MM.1S (cell line): ENCODE data around the gene OLIG1.

ENCODE experiments used
- DNase-seq: peaks from one replicate; pipeline ENCODE4 v3.0.0-alpha.2; 2015
- H2AFZ ChIP-seq: fragments of 300-600 bp; sonication (generic); 2 replicates; pipeline ENCODE4 v1.6.0; 2016; ENCODE audit warnings: antibody characterized with exemption, low read length
- H3F3A ChIP-seq: fragments of 300-600 bp; sonication (generic); 2 replicates; pipeline ENCODE4 v1.6.1; 2016; ENCODE audit warnings: mild to moderate bottlenecking, antibody characterized with exemption, low read length, moderate library complexity, mixed read lengths; ENCODE audit not compliant: insufficient read depth
- H3K27ac ChIP-seq: fragments of 300-600 bp; sonication (generic); 2 replicates; pipeline ENCODE4 v1.5.1; 2016; ENCODE audit warnings: mild to moderate bottlenecking, low read length
- H3K27me3 ChIP-seq: fragments of 300-600 bp; sonication (generic); replicated peaks from 2 replicates; pipeline ENCODE4 v1.6.0; 2016; ENCODE audit warnings: low read length; ENCODE audit not compliant: insufficient read depth
- H3K36me3 ChIP-seq: fragments of 300-600 bp; sonication (generic); replicated peaks from 2 replicates; pipeline ENCODE4 v1.6.1; 2016; ENCODE audit warnings: mild to moderate bottlenecking, low read length, mixed read lengths; ENCODE audit not compliant: insufficient read depth
- H3K4me1 ChIP-seq: fragments of 300-600 bp; sonication (generic); 2 replicates; pipeline ENCODE4 v1.6.1; 2016; ENCODE audit warnings: low read length, mixed read lengths
- H3K4me2 ChIP-seq: fragments of 300-600 bp; sonication (generic); 2 replicates; pipeline ENCODE4 v1.6.0; 2016; ENCODE audit warnings: low read depth, low read length
- H3K4me3 ChIP-seq: fragments of 300-600 bp; sonication (generic); 2 replicates; pipeline ENCODE4 v1.5.1; 2016; ENCODE audit warnings: low read length, mixed read lengths
- H3K79me2 ChIP-seq: fragments of 300-600 bp; sonication (generic); 2 replicates; pipeline ENCODE4 v1.6.1; 2016; ENCODE audit warnings: mixed run types, low read length, mixed read lengths
- H3K9ac ChIP-seq: fragments of 300-600 bp; sonication (generic); 2 replicates; pipeline ENCODE4 v1.6.1; 2016; ENCODE audit warnings: low read length, mixed read lengths
- H3K9me2 ChIP-seq: fragments of 300-600 bp; sonication (generic); replicated peaks from 2 replicates; pipeline ENCODE4 v1.6.1; 2016; ENCODE audit warnings: mild to moderate bottlenecking, low read length, mixed read lengths; ENCODE audit not compliant: insufficient read depth
- H3K9me3 ChIP-seq: fragments of 300-600 bp; sonication (generic); replicated peaks from 2 replicates; pipeline ENCODE4 v1.6.1; 2016; ENCODE audit warnings: mild to moderate bottlenecking, low read length, mixed read lengths; ENCODE audit not compliant: insufficient read depth
- H4K20me1 ChIP-seq: fragments of 300-600 bp; sonication (generic); 2 replicates; pipeline ENCODE4 v1.6.1; 2016; ENCODE audit warnings: mild to moderate bottlenecking, low read length, moderate library complexity, mixed read lengths; ENCODE audit not compliant: insufficient read depth
- CTCF ChIP-seq: fragments of 300-600 bp; sonication (generic); IDR thresholded peaks from 2 replicates; pipeline ENCODE4 v1.5.1; 2016; ENCODE audit warnings: antibody characterized with exemption, low read length, mixed read lengths
- EZH2 ChIP-seq: fragments of 300-600 bp; sonication (generic); optimal IDR thresholded peaks from 2 replicates; pipeline ENCODE3; 2017; ENCODE audit warnings: low read depth, mild to moderate bottlenecking, antibody characterized with exemption, low read length, mixed read lengths
- EZH2phosphoT487 ChIP-seq: fragments of 300-600 bp; sonication (generic); IDR thresholded peaks from 2 replicates; pipeline ENCODE4 v1.6.1; 2018; ENCODE audit warnings: antibody characterized with exemption, low read length

The OLIG1 gene

DNA sequence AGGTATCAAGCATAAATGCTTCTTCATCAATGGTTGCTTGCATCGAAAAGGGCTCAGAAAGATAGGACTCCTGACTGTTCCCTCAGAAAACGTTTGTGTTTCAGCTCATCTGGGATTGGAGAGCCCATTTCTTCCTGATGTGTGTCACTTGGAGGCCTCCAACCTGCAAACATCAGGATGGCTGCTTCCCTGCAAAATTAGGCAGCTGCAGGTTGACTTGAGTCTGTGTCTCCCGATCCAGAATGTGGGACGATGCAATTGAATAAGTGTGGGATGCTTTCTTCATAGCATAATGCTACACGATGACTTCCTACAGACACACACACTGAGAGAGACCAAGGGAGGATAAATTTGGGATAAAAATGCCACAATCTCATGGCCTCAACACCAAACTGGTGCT lies 42.2 kb downstream of the OLIG1 start:
- Histone ChIP-seq H3K27ac (no peak overlapping the region), H3K9me2 (no peaks in the 10 kb centered on the region), H3K9ac (no peak overlapping the region), H3K79me2 (no peaks in the 10 kb centered on the region), H3K36me3 (no peaks in the 10 kb centered on the region), H3K9me3 (no peaks in the 10 kb centered on the region), H3K4me2 (no peak overlapping the region), H4K20me1 (no peaks in the 10 kb centered on the region), H3K27me3 (peaks cover 29% of the 10 kb centered on the region), H3K4me3 (no peak overlapping the region), H3F3A (no peaks in the 10 kb centered on the region), H3K4me1 (peaks cover 9% of the 10 kb centered on the region), H2AFZ (no peak overlapping the region)
- TF ChIP-seq EZH2phosphoT487 = no peak
- no peak for TF ChIP-seq CTCF
- no peak for TF ChIP-seq EZH2
- no peak for DNase-seq

DNA sequence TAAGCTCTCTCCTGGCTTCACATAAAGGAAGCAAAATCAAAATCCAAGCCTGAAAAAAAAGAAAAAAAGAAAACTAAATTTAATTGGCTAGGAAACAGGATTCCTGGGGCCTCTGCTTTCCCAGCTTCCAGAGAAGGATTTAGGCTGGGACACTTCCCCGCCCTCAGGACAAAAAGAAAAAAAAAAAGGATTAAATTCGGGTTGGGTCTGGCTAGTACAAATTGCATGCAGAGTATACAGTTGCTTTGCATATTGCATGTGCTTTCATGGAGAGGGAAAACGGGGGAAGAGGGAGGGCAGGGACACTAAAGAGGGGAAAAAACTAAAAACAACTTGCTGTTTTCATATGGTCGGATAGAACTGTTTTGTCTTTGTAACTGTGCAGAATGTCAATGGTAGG lies 42.7 kb downstream of the OLIG1 start:
- Histone ChIP-seq H3K4me1 (peaks cover 9% of the 10 kb centered on the region), H3K27ac (no peak overlapping the region), H3K9me2 (no peaks in the 10 kb centered on the region), H3F3A (no peaks in the 10 kb centered on the region), H3K36me3 (no peaks in the 10 kb centered on the region), H3K4me3 (no peak overlapping the region), H3K9ac (no peak overlapping the region), H3K27me3 (peaks cover 29% of the 10 kb centered on the region), H3K4me2 (no peak overlapping the region), H3K9me3 (no peaks in the 10 kb centered on the region), H3K79me2 (no peaks in the 10 kb centered on the region), H4K20me1 (no peaks in the 10 kb centered on the region), H2AFZ (no peak overlapping the region)
- TF ChIP-seq EZH2phosphoT487 = no peak
- no peak for TF ChIP-seq EZH2
- TF ChIP-seq CTCF = no peak
- DNase-seq = no peak

DNA sequence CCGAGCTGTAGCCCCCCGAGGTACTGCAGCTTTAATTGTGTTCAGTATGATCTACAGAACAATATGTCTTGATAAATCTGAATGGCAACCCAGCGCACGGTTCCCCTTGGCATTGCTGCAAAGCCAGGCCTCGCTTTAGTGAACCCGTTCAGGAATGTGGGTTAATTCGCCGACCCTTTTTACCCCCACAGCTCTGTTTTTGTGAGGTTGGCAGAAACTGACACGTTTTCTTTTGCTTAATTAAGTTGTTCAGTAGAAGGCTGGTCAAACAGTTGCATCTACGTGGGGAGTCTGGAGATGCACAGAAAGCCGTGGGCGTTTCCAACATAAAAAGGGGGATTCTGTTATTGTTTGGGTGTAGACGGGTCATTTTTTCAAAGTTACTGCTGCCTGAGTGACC lies 43.2 kb downstream of the OLIG1 start:
- Histone ChIP-seq H3K4me3 (no peak overlapping the region), H3K9ac (no peak overlapping the region), H4K20me1 (no peaks in the 10 kb centered on the region), H3K4me2 (no peak overlapping the region), H3K27me3 (peaks cover 29% of the 10 kb centered on the region), H3K36me3 (no peaks in the 10 kb centered on the region), H2AFZ (no peak overlapping the region), H3K4me1 (peaks cover 9% of the 10 kb centered on the region), H3K27ac (no peak overlapping the region), H3K9me2 (no peaks in the 10 kb centered on the region), H3F3A (no peaks in the 10 kb centered on the region), H3K79me2 (no peaks in the 10 kb centered on the region), H3K9me3 (no peaks in the 10 kb centered on the region)
- TF ChIP-seq CTCF (no peak), EZH2 (no peak), EZH2phosphoT487 (no peak)
- DNase-seq = no peak
